Activated CD8-positive, alpha-beta memory T cell treated with anti-CD3 and anti-CD28 coated beads, Interleukin-2, amount 10 ng/mL, durations not matched to agents 7 days and 5 days (primary cell): ENCODE data around the gene CLCN1. TPM values are rescaled to one million over a fixed set of nuclear protein-coding genes. Genes with fewer than 3 reads are reported as not detected.

Experiments
- ATAC-seq: fragments of 150-1000 bp; cut with Tn5 transposase; one replicate; pipeline ENCODE4 v1.10.0; 2021; ENCODE audit warnings: moderate library complexity
- CTCF ChIA-PET: fragments of 350-600 bp; sonication (Branson Sonifier 250); formaldehyde crosslinking; loops from one replicate; lab custom pipeline; 2021; ENCODE audit warnings: antibody characterized with exemption; lab: Charles Lee
- DNase-seq: peaks from one replicate; pipeline ENCODE4 v3.0.0-alpha.2; 2020
- H3K27ac Mint-ChIP-seq: one replicate; pipeline ENCODE4 v1.8.0; 2021; ENCODE audit warnings: mild to moderate bottlenecking, mixed read lengths
- H3K27me3 Mint-ChIP-seq: one replicate; pipeline ENCODE4 v1.8.0; 2021; ENCODE audit warnings: mixed read lengths
- H3K36me3 Mint-ChIP-seq: one replicate; pipeline ENCODE4 v1.8.0; 2021; ENCODE audit warnings: mild to moderate bottlenecking, mixed read lengths
- H3K4me1 Mint-ChIP-seq: one replicate; pipeline ENCODE4 v1.8.0; 2021; ENCODE audit warnings: mixed read lengths
- H3K4me3 Mint-ChIP-seq: one replicate; pipeline ENCODE4 v1.8.0; 2021; ENCODE audit warnings: mild to moderate bottlenecking, moderate library complexity, mixed read lengths
- H3K9me3 Mint-ChIP-seq: one replicate; pipeline ENCODE4 v1.8.0; 2022; ENCODE audit warnings: low read depth, mixed read lengths
- total RNA-seq, 2 experiments: library from RNA; stranded (reverse); gene quantifications; one replicate each; pipeline ENCODE4 v1.2.3, GENCODE V29; 2021

The CLCN1 gene
- total RNA-seq, 2 experiments from 2014 or later, result 0.09 TPM

GRCh38 chr7:143299840-143300239, 16.1 kb upstream of the CLCN1 start:
- Mint-ChIP-seq H3K4me1 (peaks cover 45% of the 10 kb centered on the region), H3K4me3 (no peak overlapping the region), H3K27me3 (no peaks in the 10 kb centered on the region), H3K9me3 (no peaks in the 10 kb centered on the region), H3K36me3 (peaks cover 80% of the 10 kb centered on the region), H3K27ac (peak overlapping the region; percentile 25)
- CTCF ChIA-PET, result interaction anchor here (0.6 to 8.1 kb wide), 26 partner anchors 10 to 118 kb away, joined by 3 to 88 read pairs (median 4); partner anchors contain the start of genes CASP2, CLCN1, EPHA1 and GSTK1
- peak; percentile 70 for DNase-seq
- ATAC-seq, result peak; percentile 88

- no peaks in the 10 kb centered on the region for H3K27me3 Mint-ChIP-seq
- no peak overlapping the region for H3K4me3 Mint-ChIP-seq
- DNase-seq, result no peak
- H3K36me3 Mint-ChIP-seq, result peaks cover 81% of the 10 kb centered on the region
- no peaks in the 10 kb centered on the region for H3K9me3 Mint-ChIP-seq
- CTCF ChIA-PET, result interaction anchor here (0.8 to 8.1 kb wide), 8 partner anchors 8 to 86 kb away, joined by 3 to 88 read pairs (median 6); no protein-coding TSS in a partner anchor
- H3K27ac Mint-ChIP-seq, result no peak overlapping the region
- ATAC-seq, result no peak
- peaks cover 43% of the 10 kb centered on the region for H3K4me1 Mint-ChIP-seq
These were observed 14.7 kb upstream of the CLCN1 start for GRCh38 chr7:143300959-143301935.

DNA sequence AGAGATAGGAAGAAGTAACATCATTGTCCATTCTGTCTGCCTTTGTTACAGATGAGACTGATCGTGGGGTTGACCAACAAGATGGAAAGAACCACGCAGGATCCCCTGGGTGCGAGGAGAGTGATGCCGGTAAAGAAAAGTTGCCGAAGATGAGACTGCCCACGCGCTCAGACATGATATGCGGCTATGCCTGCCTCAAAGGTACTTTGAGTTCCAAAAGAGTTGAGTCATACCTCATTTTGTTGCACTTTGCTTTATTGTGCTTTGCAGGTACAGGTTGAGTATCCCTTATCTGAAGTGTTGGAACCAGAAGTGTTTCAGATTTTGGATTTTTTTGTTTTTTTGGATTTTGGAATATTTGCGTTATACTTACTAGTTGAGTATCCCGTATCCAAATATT, 12.2 kb upstream of the CLCN1 start:
- Mint-ChIP-seq H3K4me3 (no peak overlapping the region), H3K27ac (no peak overlapping the region), H3K4me1 (peaks cover 55% of the 10 kb centered on the region), H3K27me3 (no peaks in the 10 kb centered on the region), H3K36me3 (peaks cover 86% of the 10 kb centered on the region), H3K9me3 (no peaks in the 10 kb centered on the region)
- no peak for DNase-seq
- no peak for ATAC-seq
- CTCF ChIA-PET, result interaction anchor here (4.7 to 9.3 kb wide), 2 partner anchors 10 to 64 kb away, joined by 47 to 93 read pairs; no protein-coding TSS in a partner anchor

DNA sequence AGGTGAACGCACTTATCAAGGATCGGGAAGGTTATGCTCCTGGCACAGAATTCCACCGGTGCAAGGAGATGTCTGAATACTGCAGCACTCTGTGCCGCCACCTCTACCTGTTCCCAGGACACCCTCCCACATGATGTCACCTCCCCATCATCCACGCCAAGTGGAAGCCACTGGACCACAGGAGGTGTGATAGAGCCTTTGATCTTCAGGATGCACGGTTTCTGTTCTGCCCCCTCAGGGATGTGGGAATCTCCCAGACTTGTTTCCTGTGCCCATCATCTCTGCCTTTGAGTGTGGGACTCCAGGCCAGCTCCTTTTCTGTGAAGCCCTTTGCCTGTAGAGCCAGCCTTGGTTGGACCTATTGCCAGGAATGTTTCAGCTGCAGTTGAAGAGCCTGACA, 11.0 kb upstream of the CLCN1 start:
- Mint-ChIP-seq H3K36me3 (peaks cover 89% of the 10 kb centered on the region), H3K27me3 (no peaks in the 10 kb centered on the region), H3K9me3 (no peaks in the 10 kb centered on the region), H3K4me3 (no peak overlapping the region), H3K27ac (no peak overlapping the region), H3K4me1 (peaks cover 53% of the 10 kb centered on the region)
- CTCF ChIA-PET, result interaction anchor here (1.0 to 9.3 kb wide), 8 partner anchors 11 to 103 kb away, joined by 3 to 93 read pairs (median 4); partner anchors contain the start of genes CLCN1 and GSTK1
- no peak for ATAC-seq
- DNase-seq, result no peak

- no peaks in the 10 kb centered on the region for H3K9me3 Mint-ChIP-seq
- peaks cover 53% of the 10 kb centered on the region for H3K4me1 Mint-ChIP-seq
- no peak overlapping the region for H3K4me3 Mint-ChIP-seq
These were observed 10.4 kb upstream of the CLCN1 start for GRCh38 chr7:143305423-143306070.

GRCh38 chr7:143308632-143309031, 7.3 kb upstream of the CLCN1 start:
- peak overlapping the region; percentile 37 for H3K27ac Mint-ChIP-seq
- peaks cover 70% of the 10 kb centered on the region for H3K36me3 Mint-ChIP-seq
- H3K27me3 Mint-ChIP-seq, result no peaks in the 10 kb centered on the region
- ATAC-seq, result no peak
- H3K9me3 Mint-ChIP-seq, result peaks cover under 1% of the 10 kb centered on the region
- H3K4me1 Mint-ChIP-seq, result peaks cover 66% of the 10 kb centered on the region
- CTCF ChIA-PET, result interaction anchor here (0.9 to 9.3 kb wide), 12 partner anchors 8 to 99 kb away, joined by 3 to 93 read pairs (median 6); partner anchors contain the start of genes CASP2, EPHA1 and GSTK1
- DNase-seq, result no peak
- H3K4me3 Mint-ChIP-seq, result no peak overlapping the region

More at GRCh38 chr7:143305423-143306070, 10.4 kb upstream of the CLCN1 start:
- DNase-seq (peak; percentile 77), ATAC-seq (peak; percentile 70)
- Mint-ChIP-seq H3K27me3 (no peaks in the 10 kb centered on the region), H3K36me3 (peaks cover 89% of the 10 kb centered on the region), H3K27ac (peak overlapping the region; percentile 61)
- CTCF ChIA-PET, result interaction anchor here (1.0 to 9.3 kb wide), 8 partner anchors 10 to 102 kb away, joined by 3 to 93 read pairs (median 4); partner anchors contain the start of gene CLCN1

- Mint-ChIP-seq H3K9me3 (peaks cover 2% of the 10 kb centered on the region), H3K27ac (no peak overlapping the region), H3K4me3 (no peak overlapping the region), H3K4me1 (peaks cover 30% of the 10 kb centered on the region), H3K36me3 (peaks cover 27% of the 10 kb centered on the region), H3K27me3 (no peaks in the 10 kb centered on the region)
- ATAC-seq, result no peak
- DNase-seq, result no peak
- CTCF ChIA-PET, result no interaction called here
These were observed 1.8 kb upstream of the CLCN1 start for GRCh38 chr7:143314127-143314526.

DNA sequence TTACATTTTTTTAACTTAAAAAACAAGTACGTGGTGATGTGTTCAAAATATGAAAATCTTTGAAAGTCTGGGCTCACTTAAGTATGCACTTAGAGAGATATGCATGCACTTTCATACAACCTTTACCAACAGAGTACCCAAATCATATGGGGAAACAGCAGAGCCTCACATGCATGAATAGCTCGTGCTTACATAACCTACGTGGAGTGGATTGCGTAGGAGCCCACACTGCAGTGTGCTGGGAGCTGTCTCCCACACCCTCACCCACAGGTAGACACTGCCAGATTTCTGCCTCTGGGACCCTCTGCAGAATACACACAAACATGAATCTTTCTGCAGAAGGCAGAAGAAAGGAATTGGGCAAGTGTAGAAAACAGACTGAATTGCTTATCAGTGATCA, 581 bp downstream of the CLCN1 start:
- Mint-ChIP-seq H3K4me1 (peaks cover 10% of the 10 kb centered on the region), H3K27ac (no peak overlapping the region), H3K4me3 (no peak overlapping the region), H3K9me3 (peaks cover 2% of the 10 kb centered on the region), H3K27me3 (peaks cover 2% of the 10 kb centered on the region), H3K36me3 (peaks cover 12% of the 10 kb centered on the region)
- ATAC-seq, result no peak
- DNase-seq, result no peak
- CTCF ChIA-PET, result interaction anchor here (1.2 to 2.2 kb wide), 5 partner anchors 11 to 63 kb away, joined by 3 to 8 read pairs (median 6); no protein-coding TSS in a partner anchor

DNA sequence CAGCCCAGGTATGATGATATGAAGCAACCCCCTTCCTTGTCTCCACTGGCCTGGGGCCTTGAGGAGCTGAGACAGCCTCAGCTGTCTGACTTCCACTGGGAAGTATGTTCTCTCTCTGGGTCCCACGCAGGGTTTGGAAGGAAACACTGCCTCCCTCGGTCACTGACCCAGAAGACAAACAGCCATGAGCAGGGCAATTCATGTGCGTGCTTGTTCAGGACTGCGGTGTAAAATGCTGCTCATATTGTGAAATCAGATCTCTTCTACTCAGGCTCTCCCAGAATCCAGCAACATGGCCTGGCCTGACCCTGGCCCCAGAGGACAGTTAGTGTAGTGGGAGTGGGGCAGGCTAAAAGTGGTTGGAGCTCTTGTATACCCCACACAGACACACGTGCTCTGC, 2.8 kb downstream of the CLCN1 start:
- H3K4me3 Mint-ChIP-seq, result no peak overlapping the region
- H3K27me3 Mint-ChIP-seq, result peaks cover 2% of the 10 kb centered on the region
- ATAC-seq, result no peak
- peaks cover 3% of the 10 kb centered on the region for H3K4me1 Mint-ChIP-seq
- CTCF ChIA-PET, result interaction anchor here (1.1 kb wide), 1 partner anchor 26 kb away, joined by 4 read pairs; no protein-coding TSS in a partner anchor
- peaks cover 6% of the 10 kb centered on the region for H3K36me3 Mint-ChIP-seq
- no peak for DNase-seq
- no peak overlapping the region for H3K27ac Mint-ChIP-seq
- H3K9me3 Mint-ChIP-seq, result peaks cover 1% of the 10 kb centered on the region

DNA sequence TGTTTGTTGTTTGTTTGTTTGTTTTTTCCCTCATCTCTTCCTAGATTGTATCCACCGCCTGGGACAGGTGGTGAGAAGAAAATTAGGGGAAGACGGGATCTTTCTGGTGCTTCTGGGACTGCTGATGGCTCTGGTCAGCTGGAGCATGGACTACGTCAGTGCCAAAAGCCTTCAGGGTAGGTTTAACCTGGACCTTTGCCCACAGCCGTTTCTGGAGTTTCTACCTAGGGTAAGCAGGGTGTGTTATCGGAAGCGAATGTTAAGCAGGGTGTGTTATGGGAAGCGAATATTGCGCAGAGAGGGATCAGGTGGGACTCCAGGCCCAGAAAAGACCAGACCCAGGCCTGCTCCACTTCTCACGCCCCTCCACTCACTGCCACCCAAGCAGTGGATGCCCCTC, 4.7 kb downstream of the CLCN1 start:
- H3K4me1 Mint-ChIP-seq, result peaks cover 9% of the 10 kb centered on the region
- H3K4me3 Mint-ChIP-seq, result no peak overlapping the region
- no peak for ATAC-seq
- no peak for DNase-seq
- no peak overlapping the region for H3K27ac Mint-ChIP-seq
- H3K36me3 Mint-ChIP-seq, result no peaks in the 10 kb centered on the region
- no peaks in the 10 kb centered on the region for H3K9me3 Mint-ChIP-seq
- CTCF ChIA-PET, result interaction anchor here (0.8 kb wide), 1 partner anchor 10 kb away, joined by 3 read pairs; no protein-coding TSS in a partner anchor
- H3K27me3 Mint-ChIP-seq, result peaks cover 2% of the 10 kb centered on the region

DNA sequence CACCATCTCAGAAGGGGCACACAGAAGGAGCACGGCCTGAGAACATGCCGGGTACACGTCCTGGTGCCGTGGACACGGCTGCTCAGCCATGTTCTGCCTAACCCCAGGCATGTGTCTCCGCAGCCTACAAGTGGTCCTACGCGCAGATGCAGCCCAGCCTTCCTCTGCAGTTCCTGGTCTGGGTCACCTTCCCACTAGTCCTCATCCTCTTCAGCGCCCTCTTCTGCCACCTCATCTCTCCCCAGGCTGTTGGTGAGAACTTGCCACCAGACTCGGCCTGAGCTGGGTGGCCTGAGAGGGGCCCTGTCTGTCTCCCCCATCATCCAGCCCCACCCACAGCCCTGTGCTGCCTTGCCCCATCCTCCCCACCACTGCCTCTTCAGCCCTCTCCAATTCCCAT, 5.3 kb downstream of the CLCN1 start:
- H3K4me3 Mint-ChIP-seq, result no peak overlapping the region
- H3K27ac Mint-ChIP-seq, result no peak overlapping the region
- peaks cover 2% of the 10 kb centered on the region for H3K27me3 Mint-ChIP-seq
- H3K9me3 Mint-ChIP-seq, result no peaks in the 10 kb centered on the region
- H3K4me1 Mint-ChIP-seq, result peaks cover 12% of the 10 kb centered on the region
- CTCF ChIA-PET, result interaction anchor here (0.8 to 1.1 kb wide), 3 partner anchors 14 to 95 kb away, joined by 3 read pairs; no protein-coding TSS in a partner anchor
- no peaks in the 10 kb centered on the region for H3K36me3 Mint-ChIP-seq
- ATAC-seq (no peak), DNase-seq (no peak)

- DNase-seq (no peak), ATAC-seq (no peak)
- CTCF ChIA-PET, result interaction anchor here (0.6 to 1.1 kb wide), 4 partner anchors 13 to 95 kb away, joined by 3 read pairs; no protein-coding TSS in a partner anchor
- peaks cover 12% of the 10 kb centered on the region for H3K4me1 Mint-ChIP-seq
- H3K27ac Mint-ChIP-seq, result no peak overlapping the region
- no peak overlapping the region for H3K4me3 Mint-ChIP-seq
- no peaks in the 10 kb centered on the region for H3K9me3 Mint-ChIP-seq
- peaks cover 2% of the 10 kb centered on the region for H3K27me3 Mint-ChIP-seq
- no peaks in the 10 kb centered on the region for H3K36me3 Mint-ChIP-seq
These were observed 5.8 kb downstream of the CLCN1 start for GRCh38 chr7:143321734-143322133.
